HEK293 (cell line): ENCODE results near the gene DLG1.

Source experiments
- FEZF1 ChIP-seq: fragments of 450-650 bp; formaldehyde crosslinking; IDR thresholded peaks from 2 replicates; pipeline ENCODE4 v1.5.1; 2016; ENCODE audit warnings: missing biosample characterization, missing genetic modification characterization
- HOXA7 ChIP-seq: sonication (generic); formaldehyde crosslinking; IDR thresholded peaks from 2 replicates; pipeline ENCODE4 v1.8.1; 2022; ENCODE audit warnings: missing genetic modification reagents, borderline replicate concordance
- IKZF3 ChIP-seq: fragments of 450-650 bp; IDR thresholded peaks from 2 replicates; pipeline ENCODE4 v1.5.0; 2018; ENCODE audit warnings: missing biosample characterization, mild to moderate bottlenecking, missing genetic modification characterization, moderate library complexity
- KLF8 ChIP-seq: fragments of 450-650 bp; formaldehyde crosslinking; IDR thresholded peaks from 2 replicates; pipeline ENCODE4 v1.5.1; 2016; ENCODE audit warnings: missing biosample characterization, missing genetic modification characterization
- SCRT1 ChIP-seq: fragments of 450-650 bp; formaldehyde crosslinking; IDR thresholded peaks from 2 replicates; pipeline ENCODE4 v1.5.1; 2016; ENCODE audit warnings: missing biosample characterization, missing genetic modification characterization, borderline replicate concordance
- SCRT2 ChIP-seq: fragments of 450-650 bp; formaldehyde crosslinking; IDR thresholded peaks from 2 replicates; pipeline ENCODE4 v1.5.1; 2016; ENCODE audit warnings: missing biosample characterization, missing genetic modification characterization
- SP3 ChIP-seq: fragments of 450-650 bp; formaldehyde crosslinking; IDR thresholded peaks from 2 replicates; pipeline ENCODE4 v1.5.1; 2016; ENCODE audit warnings: missing biosample characterization, missing genetic modification characterization
- WT1 ChIP-seq: fragments of 450-650 bp; formaldehyde crosslinking; IDR thresholded peaks from 2 replicates; pipeline ENCODE4 v1.5.1; 2016; ENCODE audit warnings: missing biosample characterization, missing genetic modification characterization
- ZBTB1 ChIP-seq: fragments of 450-650 bp; formaldehyde crosslinking; IDR thresholded peaks from 2 replicates; pipeline ENCODE4 v1.5.1; 2016; ENCODE audit warnings: missing biosample characterization, missing genetic modification characterization
- ZBTB48 ChIP-seq: fragments of 450-650 bp; formaldehyde crosslinking; IDR thresholded peaks from 2 replicates; pipeline ENCODE4 v1.5.1; 2016; ENCODE audit warnings: missing biosample characterization, missing genetic modification characterization
- ZBTB7A ChIP-seq: fragments of 450-650 bp; formaldehyde crosslinking; IDR thresholded peaks from 2 replicates; pipeline ENCODE4 v1.5.1; 2016; ENCODE audit warnings: low read depth, missing biosample characterization, missing genetic modification characterization
- ZEB2 ChIP-seq: fragments of 450-650 bp; formaldehyde crosslinking; IDR thresholded peaks from 2 replicates; pipeline ENCODE4 v1.5.1; 2016; ENCODE audit warnings: missing biosample characterization, missing genetic modification characterization
- ZFHX2 ChIP-seq: fragments of 450-650 bp; formaldehyde crosslinking; conservative IDR thresholded peaks from 2 replicates; pipeline ENCODE4 v1.5.1; 2016; ENCODE audit warnings: missing biosample characterization, missing genetic modification characterization
- ZFP69B ChIP-seq: fragments of 450-650 bp; formaldehyde crosslinking; IDR thresholded peaks from 2 replicates; pipeline ENCODE4 v1.5.1; 2016; ENCODE audit warnings: missing biosample characterization, missing genetic modification characterization
- ZIC2 ChIP-seq: fragments of 450-650 bp; formaldehyde crosslinking; IDR thresholded peaks from 2 replicates; pipeline ENCODE4 v1.5.1; 2016; ENCODE audit warnings: missing biosample characterization, missing genetic modification characterization
- ZNF146 ChIP-seq: fragments of 450-650 bp; formaldehyde crosslinking; IDR thresholded peaks from 2 replicates; pipeline ENCODE4 v1.5.1; 2016; ENCODE audit warnings: missing biosample characterization, missing genetic modification characterization
- ZNF24 ChIP-seq: fragments of 450-650 bp; formaldehyde crosslinking; IDR thresholded peaks from 2 replicates; pipeline ENCODE4 v1.5.1; 2016; ENCODE audit warnings: missing biosample characterization, missing genetic modification characterization
- ZNF335 ChIP-seq: fragments of 450-650 bp; formaldehyde crosslinking; conservative IDR thresholded peaks from 2 replicates; pipeline ENCODE4 v1.5.1; 2016; ENCODE audit warnings: missing biosample characterization, missing genetic modification characterization
- ZNF600 ChIP-seq: fragments of 450-650 bp; formaldehyde crosslinking; IDR thresholded peaks from 2 replicates; pipeline ENCODE4 v1.5.1; 2016; ENCODE audit warnings: missing biosample characterization, missing genetic modification characterization
- ZSCAN30 ChIP-seq: fragments of 450-650 bp; IDR thresholded peaks from 2 replicates; pipeline ENCODE4 v1.5.1; 2018; ENCODE audit warnings: missing biosample characterization, mild to moderate bottlenecking, missing genetic modification characterization, moderate library complexity
- ZXDB ChIP-seq: fragments of 450-650 bp; formaldehyde crosslinking; IDR thresholded peaks from 2 replicates; pipeline ENCODE4 v1.5.1; 2016; ENCODE audit warnings: missing biosample characterization, missing genetic modification characterization
- TF ChIP-seq, protein P1 (sequence below): fragments of 450-650 bp; formaldehyde crosslinking; IDR thresholded peaks from 2 replicates; pipeline ENCODE4 v1.5.1; 2016; ENCODE audit warnings: missing biosample characterization, missing genetic modification characterization
- TF ChIP-seq, protein P2 (sequence below): fragments of 450-650 bp; formaldehyde crosslinking; IDR thresholded peaks from 2 replicates; pipeline ENCODE4 v1.5.1; 2016; ENCODE audit warnings: missing biosample characterization, missing genetic modification characterization
- TF ChIP-seq, protein P3 (sequence below): fragments of 450-650 bp; formaldehyde crosslinking; IDR thresholded peaks from 2 replicates; pipeline ENCODE4 v1.5.1; 2016; ENCODE audit warnings: missing biosample characterization, missing genetic modification characterization
- TF ChIP-seq, protein P4 (sequence below): fragments of 450-650 bp; formaldehyde crosslinking; IDR thresholded peaks from 2 replicates; pipeline ENCODE4 v1.5.1; 2016; ENCODE audit warnings: missing biosample characterization, missing genetic modification characterization
- TF ChIP-seq, protein P5 (sequence below): fragments of 450-650 bp; formaldehyde crosslinking; optimal IDR thresholded peaks from 2 replicates; pipeline ENCODE3; 2016; ENCODE audit warnings: missing biosample characterization, mild to moderate bottlenecking, missing genetic modification characterization
- TF ChIP-seq, protein P6 (sequence below): fragments of 450-650 bp; formaldehyde crosslinking; IDR thresholded peaks from 2 replicates; pipeline ENCODE4 v1.5.1; 2017; ENCODE audit warnings: missing biosample characterization, missing genetic modification characterization

The DLG1 gene

DNA sequence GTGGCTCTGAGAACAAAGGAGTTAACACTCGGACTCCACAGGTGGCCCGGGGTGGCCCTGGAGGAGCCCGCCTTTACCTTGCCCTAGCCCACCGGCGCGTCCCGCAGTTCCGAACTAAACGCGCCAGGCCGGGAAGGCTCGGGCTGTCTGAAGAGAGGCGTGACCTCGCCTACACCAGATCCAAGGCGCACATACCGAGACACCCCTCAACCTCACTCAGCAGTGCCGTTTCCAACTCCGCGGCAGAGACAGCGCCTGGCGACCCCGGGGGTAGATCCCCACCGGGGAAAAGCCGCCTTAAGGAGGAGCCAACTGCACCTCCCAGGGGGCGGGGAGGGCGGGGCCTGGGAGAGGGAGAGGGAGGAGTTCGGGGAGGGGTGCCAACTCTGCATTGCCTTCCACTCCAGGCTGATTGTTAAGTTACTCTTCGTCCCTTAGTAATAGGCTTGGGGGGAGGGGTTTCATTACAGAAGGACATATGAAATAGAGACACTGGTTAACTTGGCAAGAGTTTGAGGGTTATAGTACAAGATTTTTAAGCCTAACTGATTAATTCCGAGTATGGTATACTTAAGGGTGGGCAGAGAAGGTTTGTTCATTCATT, at the start of gene DLG1 (continued):
- TF ChIP-seq, protein P1, sequence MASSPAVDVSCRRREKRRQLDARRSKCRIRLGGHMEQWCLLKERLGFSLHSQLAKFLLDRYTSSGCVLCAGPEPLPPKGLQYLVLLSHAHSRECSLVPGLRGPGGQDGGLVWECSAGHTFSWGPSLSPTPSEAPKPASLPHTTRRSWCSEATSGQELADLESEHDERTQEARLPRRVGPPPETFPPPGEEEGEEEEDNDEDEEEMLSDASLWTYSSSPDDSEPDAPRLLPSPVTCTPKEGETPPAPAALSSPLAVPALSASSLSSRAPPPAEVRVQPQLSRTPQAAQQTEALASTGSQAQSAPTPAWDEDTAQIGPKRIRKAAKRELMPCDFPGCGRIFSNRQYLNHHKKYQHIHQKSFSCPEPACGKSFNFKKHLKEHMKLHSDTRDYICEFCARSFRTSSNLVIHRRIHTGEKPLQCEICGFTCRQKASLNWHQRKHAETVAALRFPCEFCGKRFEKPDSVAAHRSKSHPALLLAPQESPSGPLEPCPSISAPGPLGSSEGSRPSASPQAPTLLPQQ (tag by site-specific recombination) = peak; percentile 99
- TF ChIP-seq IKZF3 = peak; percentile 83
- 0 out of 2 replicates have a peak, but pooled peaks have one; percentile 4 for TF ChIP-seq ZFHX2 (tag by site-specific recombination)
- peak; percentile 100 for TF ChIP-seq ZNF24 (tag by site-specific recombination)
- 0 out of 2 replicates have a peak, but pooled peaks have one; percentile 17 for TF ChIP-seq ZBTB1
- peak; percentile 82 for TF ChIP-seq SP3 (tag by site-specific recombination)
- peak; percentile 30; the same call in 1 of the 2 replicates for TF ChIP-seq WT1 (tag by site-specific recombination)
- TF ChIP-seq, protein P2, sequence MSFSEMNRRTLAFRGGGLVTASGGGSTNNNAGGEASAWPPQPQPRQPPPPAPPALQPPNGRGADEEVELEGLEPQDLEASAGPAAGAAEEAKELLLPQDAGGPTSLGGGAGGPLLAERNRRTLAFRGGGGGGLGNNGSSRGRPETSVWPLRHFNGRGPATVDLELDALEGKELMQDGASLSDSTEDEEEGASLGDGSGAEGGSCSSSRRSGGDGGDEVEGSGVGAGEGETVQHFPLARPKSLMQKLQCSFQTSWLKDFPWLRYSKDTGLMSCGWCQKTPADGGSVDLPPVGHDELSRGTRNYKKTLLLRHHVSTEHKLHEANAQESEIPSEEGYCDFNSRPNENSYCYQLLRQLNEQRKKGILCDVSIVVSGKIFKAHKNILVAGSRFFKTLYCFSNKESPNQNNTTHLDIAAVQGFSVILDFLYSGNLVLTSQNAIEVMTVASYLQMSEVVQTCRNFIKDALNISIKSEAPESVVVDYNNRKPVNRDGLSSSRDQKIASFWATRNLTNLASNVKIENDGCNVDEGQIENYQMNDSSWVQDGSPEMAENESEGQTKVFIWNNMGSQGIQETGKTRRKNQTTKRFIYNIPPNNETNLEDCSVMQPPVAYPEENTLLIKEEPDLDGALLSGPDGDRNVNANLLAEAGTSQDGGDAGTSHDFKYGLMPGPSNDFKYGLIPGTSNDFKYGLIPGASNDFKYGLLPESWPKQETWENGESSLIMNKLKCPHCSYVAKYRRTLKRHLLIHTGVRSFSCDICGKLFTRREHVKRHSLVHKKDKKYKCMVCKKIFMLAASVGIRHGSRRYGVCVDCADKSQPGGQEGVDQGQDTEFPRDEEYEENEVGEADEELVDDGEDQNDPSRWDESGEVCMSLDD = peak; percentile 89
- peak; percentile 97 for TF ChIP-seq SCRT2 (tag by site-specific recombination)
- TF ChIP-seq ZBTB48 (tag by site-specific recombination) = peak; percentile 46; the same call in 1 of the 2 replicates
- TF ChIP-seq ZSCAN30 (tag by site-specific recombination) = peak; percentile 7
- peak; percentile 99 for TF ChIP-seq ZFP69B (tag by site-specific recombination)
- TF ChIP-seq ZBTB7A (tag by site-specific recombination) = peak; percentile 81
- TF ChIP-seq, protein P3, sequence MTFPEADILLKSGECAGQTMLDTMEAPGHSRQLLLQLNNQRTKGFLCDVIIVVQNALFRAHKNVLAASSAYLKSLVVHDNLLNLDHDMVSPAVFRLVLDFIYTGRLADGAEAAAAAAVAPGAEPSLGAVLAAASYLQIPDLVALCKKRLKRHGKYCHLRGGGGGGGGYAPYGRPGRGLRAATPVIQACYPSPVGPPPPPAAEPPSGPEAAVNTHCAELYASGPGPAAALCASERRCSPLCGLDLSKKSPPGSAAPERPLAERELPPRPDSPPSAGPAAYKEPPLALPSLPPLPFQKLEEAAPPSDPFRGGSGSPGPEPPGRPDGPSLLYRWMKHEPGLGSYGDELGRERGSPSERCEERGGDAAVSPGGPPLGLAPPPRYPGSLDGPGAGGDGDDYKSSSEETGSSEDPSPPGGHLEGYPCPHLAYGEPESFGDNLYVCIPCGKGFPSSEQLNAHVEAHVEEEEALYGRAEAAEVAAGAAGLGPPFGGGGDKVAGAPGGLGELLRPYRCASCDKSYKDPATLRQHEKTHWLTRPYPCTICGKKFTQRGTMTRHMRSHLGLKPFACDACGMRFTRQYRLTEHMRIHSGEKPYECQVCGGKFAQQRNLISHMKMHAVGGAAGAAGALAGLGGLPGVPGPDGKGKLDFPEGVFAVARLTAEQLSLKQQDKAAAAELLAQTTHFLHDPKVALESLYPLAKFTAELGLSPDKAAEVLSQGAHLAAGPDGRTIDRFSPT (tag by site-specific recombination) = peak; percentile 44
- TF ChIP-seq ZXDB = peak; percentile 65; the same call in 1 of the 2 replicates
- peak; percentile 77 for TF ChIP-seq ZNF600 (tag by site-specific recombination)
- TF ChIP-seq ZIC2 (tag by site-specific recombination) = peak; percentile 80
- TF ChIP-seq, protein P4, sequence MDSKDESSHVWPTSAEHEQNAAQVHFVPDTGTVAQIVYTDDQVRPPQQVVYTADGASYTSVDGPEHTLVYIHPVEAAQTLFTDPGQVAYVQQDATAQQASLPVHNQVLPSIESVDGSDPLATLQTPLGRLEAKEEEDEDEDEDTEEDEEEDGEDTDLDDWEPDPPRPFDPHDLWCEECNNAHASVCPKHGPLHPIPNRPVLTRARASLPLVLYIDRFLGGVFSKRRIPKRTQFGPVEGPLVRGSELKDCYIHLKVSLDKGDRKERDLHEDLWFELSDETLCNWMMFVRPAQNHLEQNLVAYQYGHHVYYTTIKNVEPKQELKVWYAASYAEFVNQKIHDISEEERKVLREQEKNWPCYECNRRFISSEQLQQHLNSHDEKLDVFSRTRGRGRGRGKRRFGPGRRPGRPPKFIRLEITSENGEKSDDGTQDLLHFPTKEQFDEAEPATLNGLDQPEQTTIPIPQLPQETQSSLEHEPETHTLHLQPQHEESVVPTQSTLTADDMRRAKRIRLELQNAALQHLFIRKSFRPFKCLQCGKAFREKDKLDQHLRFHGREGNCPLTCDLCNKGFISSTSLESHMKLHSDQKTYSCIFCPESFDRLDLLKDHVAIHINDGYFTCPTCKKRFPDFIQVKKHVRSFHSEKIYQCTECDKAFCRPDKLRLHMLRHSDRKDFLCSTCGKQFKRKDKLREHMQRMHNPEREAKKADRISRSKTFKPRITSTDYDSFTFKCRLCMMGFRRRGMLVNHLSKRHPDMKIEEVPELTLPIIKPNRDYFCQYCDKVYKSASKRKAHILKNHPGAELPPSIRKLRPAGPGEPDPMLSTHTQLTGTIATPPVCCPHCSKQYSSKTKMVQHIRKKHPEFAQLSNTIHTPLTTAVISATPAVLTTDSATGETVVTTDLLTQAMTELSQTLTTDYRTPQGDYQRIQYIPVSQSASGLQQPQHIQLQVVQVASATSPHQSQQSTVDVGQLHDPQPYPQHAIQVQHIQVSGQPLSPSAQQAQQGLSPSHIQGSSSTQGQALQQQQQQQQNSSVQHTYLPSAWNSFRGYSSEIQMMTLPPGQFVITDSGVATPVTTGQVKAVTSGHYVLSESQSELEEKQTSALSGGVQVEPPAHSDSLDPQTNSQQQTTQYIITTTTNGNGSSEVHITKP (tag by site-specific recombination) = peak; percentile 71; the same call in 1 of the 2 replicates
- TF ChIP-seq HOXA7 (CRISPR knock-in tag) = no peak
- peak; percentile 86 for TF ChIP-seq ZEB2 (tag by site-specific recombination)
- peak; percentile 79; the same call in 1 of the 2 replicates for TF ChIP-seq SCRT1 (tag by site-specific recombination)
- peak; percentile 82 for TF ChIP-seq ZNF335
- TF ChIP-seq KLF8 (tag by site-specific recombination) = peak; percentile 66; the same call in 1 of the 2 replicates
- no peak for TF ChIP-seq FEZF1
- TF ChIP-seq, protein P5, sequence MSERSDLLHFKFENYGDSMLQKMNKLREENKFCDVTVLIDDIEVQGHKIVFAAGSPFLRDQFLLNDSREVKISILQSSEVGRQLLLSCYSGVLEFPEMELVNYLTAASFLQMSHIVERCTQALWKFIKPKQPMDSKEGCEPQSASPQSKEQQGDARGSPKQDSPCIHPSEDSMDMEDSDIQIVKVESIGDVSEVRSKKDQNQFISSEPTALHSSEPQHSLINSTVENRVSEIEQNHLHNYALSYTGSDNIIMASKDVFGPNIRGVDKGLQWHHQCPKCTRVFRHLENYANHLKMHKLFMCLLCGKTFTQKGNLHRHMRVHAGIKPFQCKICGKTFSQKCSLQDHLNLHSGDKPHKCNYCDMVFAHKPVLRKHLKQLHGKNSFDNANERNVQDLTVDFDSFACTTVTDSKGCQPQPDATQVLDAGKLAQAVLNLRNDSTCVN = peak; percentile 1
- TF ChIP-seq ZNF146 = peak; percentile 90
- TF ChIP-seq, protein P6, sequence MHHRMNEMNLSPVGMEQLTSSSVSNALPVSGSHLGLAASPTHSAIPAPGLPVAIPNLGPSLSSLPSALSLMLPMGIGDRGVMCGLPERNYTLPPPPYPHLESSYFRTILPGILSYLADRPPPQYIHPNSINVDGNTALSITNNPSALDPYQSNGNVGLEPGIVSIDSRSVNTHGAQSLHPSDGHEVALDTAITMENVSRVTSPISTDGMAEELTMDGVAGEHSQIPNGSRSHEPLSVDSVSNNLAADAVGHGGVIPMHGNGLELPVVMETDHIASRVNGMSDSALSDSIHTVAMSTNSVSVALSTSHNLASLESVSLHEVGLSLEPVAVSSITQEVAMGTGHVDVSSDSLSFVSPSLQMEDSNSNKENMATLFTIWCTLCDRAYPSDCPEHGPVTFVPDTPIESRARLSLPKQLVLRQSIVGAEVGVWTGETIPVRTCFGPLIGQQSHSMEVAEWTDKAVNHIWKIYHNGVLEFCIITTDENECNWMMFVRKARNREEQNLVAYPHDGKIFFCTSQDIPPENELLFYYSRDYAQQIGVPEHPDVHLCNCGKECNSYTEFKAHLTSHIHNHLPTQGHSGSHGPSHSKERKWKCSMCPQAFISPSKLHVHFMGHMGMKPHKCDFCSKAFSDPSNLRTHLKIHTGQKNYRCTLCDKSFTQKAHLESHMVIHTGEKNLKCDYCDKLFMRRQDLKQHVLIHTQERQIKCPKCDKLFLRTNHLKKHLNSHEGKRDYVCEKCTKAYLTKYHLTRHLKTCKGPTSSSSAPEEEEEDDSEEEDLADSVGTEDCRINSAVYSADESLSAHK (tag by site-specific recombination) = no peak
